Skin epidermis (tissue), 12 donors: Measurements from ENCODE around the gene IQGAP3.
A peak's percentile ranks its signal among the peaks of the same experiment; 100 is the strongest.

ENCODE experiments used
- H3K27ac ChIP-seq, 21 experiments: fragments of 200-600 bp; sonication (generic) in 11 of 21; one replicate each; pipeline ENCODE4 v1.5.0; 2020; ENCODE audit warnings: mild to moderate bottlenecking in 3 of 21, inconsistent platforms in 2 of 21, moderate library complexity in 2 of 21
- H3K4me3 ChIP-seq, 7 experiments: fragments of 200-600 bp; sonication (generic) in 2 of 7; one replicate each; pipeline ENCODE4 v1.5.0; 2020; ENCODE audit warnings: inconsistent platforms in 2 of 7, mild to moderate bottlenecking in 2 of 7, moderate library complexity in 1 of 7

The IQGAP3 gene

DNA sequence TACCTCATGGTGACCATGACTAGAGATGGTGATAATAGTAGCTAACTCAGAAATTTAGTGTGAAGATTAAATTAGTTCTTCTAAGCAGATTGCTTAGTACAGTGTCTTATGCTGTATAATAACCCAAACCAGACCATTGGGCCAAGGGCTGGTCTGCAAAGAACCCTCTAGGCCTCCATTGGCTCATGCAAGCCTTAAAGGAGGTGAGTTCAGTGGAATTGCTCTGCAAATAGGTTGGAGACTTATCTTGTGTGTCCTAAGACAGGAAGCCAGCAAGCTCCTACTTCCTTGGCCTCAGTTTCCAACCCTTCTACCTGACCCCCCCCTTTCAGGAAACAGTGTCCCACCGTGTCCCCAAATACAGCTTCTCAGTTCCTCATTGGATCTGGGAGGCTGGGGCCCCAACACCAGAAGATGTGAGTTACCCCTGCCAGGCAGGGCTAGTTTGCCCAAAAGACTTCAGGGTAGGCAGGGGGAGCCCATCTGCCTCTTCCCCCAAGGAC, 69.9 kb downstream of the IQGAP3 start:
- Histone ChIP-seq H3K27ac (peak overlapping the region in 20 of 21 experiments; percentile 98 to 100 (median 100)), H3K4me3 (no peak overlapping the region)

DNA sequence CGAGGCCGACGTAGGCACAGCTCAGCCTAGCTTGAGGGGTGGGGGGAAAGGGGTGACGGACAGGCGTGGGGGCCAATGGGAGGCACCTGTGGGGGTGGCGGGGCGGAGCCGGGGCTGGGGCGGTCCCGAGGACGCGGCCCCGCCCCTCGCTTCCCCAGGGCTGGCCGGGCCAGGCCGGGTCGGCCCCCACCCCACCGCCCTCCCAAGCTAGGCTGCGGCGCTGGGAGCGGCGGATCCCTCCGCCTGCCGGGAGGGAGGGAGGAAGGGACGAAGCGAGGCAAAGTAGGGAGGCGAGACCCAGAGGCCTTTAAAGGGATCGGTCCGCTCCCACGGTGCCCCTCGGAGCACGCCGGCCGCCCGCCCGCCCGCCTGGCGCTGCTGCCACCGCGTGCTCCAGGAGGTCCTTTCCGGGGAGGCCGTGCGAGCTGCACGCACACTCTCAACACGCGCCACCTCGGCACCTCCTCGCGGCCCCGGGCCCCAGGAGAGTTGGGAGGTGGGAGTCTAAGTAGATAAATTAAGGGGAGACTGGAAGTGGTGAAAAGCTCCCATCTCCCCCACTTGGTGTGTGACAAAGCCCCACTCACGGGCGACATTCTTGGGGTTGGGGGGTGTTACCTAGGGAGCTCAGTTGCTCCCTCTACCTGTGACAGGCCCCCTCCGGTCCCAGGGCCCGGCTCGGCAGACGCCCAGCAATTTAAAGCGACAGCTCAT, 71.4 kb downstream of the IQGAP3 start:
- H3K27ac ChIP-seq, result peak overlapping the region; percentile 95 to 100 (median 99)
- peak overlapping the region; percentile 68 to 98 (median 97) for H3K4me3 ChIP-seq

DNA sequence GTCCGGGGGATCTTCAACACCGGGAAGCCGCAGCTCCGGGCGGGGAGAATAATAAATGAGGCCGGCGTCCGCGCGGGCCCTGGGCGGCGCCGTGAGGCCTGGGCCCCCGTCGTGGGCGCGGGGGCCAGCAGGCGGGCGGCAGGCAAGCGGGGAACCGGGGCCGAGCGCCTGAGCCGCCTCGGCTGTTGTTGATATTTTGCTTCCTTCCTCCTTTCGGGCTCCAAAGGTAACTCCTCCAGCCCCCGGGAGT, 71.9 kb downstream of the IQGAP3 start, which contains the start of gene MEF2D:
Gene MEF2D (minus strand): TSS at position 233 of the 250 bp plus-strand sequence. CDS start 17,483 bp downstream, outside the sequence.
- peak within 1 kb of the TSS; percentile 68 to 98 (median 97) for H3K4me3 ChIP-seq
- peak within 1 kb of the TSS; percentile 95 to 100 (median 99) for H3K27ac ChIP-seq

DNA sequence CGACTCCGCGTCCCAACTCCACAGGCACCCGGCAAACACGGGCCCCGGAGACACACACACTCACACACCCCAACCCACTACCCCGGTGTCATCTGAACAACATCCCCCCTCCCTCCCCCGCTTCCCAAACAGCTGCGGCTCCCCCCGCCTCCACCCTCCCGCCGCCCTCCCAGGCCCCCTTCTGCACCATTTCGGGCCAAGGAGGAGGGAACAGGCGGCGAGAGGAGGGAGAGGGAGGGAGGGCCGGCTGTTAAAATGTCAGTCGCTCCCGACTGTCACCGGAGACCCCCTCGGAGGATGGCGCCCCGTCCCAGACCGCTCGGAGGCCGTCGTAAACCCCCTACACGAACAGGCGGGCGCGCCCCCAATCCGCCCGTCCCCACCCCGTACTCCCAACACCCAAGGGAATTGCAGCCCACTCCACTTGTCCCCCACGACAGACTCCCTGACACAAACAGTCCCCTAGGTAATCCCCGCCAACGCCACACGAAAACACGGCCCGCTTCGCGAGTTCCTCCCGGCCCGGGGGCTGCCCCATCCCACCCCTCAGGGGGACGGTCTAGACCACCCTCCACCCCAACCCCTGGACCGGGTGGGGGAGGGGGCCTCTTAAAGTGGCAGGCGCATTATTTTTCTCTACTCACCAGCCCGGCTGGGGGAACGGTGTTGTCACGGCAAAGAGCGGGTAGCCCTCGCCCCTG, 72.4 kb downstream of the IQGAP3 start:
- peak overlapping the region; percentile 93 to 100 (median 99) for H3K27ac ChIP-seq
- peak overlapping the region; percentile 68 to 98 (median 97) for H3K4me3 ChIP-seq

DNA sequence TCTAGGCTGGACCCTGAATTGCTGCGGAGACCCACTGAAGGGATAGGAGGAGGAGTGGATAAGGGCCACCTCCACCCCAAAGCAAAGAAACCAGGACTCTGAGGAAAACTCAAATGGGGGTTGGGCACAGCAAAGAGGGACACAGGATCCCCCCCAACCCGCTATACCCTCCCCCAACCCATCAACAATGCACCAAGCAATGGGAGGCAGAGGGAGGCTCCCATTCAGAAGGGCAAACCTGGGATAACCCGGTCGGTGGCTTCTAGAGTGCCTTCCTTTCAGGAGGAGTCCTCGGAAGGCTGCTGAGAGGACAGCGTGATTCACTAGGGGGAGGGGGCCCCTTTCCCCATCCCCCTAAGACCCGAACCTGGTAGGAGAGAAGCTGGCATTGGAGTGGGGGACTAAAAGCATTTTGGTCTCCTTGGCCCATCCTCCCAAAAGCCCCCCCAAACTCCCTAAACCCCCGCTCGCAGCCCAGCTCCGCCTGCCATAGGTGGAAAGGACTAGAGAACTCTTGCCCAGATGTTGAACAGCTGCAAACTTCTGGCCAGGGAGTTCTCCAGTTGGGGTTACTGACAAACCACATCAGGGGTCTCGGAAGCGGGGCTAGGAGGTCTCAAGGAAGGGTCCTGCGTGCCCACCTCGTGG, 73.0 kb downstream of the IQGAP3 start:
- H3K4me3 ChIP-seq, result peak overlapping the region; percentile 68 to 98 (median 97)
- peak overlapping the region in 20 of 21 experiments; percentile 96 to 100 (median 100) for H3K27ac ChIP-seq

DNA sequence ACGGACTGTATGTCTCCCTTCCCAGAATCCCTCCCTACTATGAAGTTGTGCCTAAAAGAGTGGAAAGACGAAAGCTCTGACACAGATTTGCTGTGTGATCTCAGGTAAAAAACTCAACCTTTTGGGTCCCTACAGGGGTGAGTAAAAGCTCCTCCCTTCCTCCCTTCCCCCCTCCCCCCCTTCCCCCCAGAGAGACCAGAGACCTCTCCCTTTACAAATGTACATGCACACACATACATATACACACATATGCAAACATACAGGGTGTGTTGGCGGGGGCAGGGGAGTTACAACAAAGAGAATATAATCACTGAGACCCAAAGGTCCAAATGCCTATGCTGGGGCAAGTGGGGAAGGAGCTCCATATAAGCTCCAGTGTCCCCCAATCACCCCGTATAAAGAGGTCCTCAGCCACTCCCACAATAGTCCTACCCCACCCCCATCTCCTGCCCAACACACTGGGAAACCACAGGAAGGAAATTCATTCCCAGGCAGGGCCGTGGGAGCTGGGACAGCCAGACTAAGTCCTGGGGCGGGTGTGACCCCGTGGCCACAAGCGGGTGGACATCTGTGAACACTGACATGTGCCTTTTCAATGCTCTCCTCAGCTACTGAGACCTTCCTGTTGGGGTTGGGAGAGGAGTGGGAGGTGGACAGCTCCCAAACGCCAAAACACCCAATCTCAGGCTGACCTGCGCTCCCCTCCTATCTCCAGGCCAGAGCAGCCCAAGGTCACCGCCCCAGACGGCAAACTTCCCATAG, 73.8 kb downstream of the IQGAP3 start:
- H3K4me3 ChIP-seq, result peak overlapping the region; percentile 68 to 98 (median 97)
- H3K27ac ChIP-seq, result peak overlapping the region in 19 of 21 experiments; percentile 96 to 100 (median 100)

DNA sequence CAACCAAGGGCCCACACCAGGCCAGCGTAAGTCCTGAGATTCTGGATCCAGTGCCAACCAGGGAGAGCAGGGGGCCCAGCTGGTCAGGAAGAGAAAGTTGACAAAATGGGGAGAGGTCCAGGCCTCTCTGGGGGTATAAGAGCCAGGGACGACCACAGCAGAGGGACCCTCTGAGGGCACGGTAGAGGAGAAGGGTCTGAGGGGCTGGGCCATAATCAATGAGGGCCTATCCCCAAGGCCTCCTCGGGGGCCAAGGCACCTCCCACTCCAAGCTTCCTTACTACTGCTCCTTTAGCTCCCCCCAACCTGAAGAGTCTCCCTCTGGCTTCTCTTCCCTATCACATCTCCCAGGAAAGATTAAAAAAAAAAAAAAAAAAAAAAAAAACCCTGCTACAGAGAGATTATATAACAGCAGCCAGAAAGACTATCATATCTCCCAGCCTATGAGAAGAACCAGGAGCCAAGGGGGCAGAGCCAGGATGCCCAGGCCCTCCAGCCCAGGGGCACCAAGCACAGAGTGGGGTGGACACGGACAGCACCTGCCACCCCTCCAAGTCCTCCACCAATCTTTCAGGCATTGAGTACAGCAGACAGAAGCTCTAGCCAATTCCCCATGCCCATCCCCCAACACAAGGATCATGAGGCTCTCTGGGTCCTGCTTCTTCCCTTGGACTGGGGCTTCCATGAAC, 74.5 kb downstream of the IQGAP3 start:
- peak overlapping the region in 13 of 21 experiments; percentile 11 to 100 (median 99) for H3K27ac ChIP-seq
- H3K4me3 ChIP-seq, result peak overlapping the region in 6 of 7 experiments; percentile 68 to 98 (median 98)

DNA sequence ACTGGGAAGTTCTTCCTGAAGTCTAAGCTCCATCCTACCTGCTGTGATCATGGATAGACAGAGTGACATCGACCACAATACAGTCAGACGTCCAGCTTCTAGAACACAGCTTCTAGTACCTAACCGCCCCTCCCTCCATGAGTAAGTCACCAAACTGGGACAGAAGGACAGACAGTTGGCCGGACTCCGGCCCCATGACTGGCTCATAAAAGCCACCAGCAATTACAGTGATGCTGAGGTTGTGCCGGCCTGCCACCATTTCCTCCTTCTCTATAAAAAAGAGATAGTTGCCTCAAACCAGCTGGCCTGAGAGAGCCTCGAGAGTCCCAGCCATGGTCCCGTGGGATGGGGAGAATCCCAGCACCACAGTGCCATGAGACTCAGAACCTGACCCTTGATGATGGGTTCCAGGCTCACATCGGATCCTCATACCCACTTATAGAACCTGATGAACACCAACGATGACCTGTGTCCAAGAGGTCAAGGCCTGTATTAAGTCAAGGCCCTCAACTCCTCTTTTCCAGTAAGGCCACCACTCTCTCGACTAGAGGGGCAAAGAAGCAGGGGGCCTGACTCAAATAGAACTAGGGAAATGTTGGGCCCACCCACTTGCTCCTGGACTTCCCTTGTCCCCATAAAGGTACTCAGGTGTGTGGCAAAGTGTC, 75.2 kb downstream of the IQGAP3 start:
- peak overlapping the region in 13 of 21 experiments; percentile 1 to 100 (median 41) for H3K27ac ChIP-seq

DNA sequence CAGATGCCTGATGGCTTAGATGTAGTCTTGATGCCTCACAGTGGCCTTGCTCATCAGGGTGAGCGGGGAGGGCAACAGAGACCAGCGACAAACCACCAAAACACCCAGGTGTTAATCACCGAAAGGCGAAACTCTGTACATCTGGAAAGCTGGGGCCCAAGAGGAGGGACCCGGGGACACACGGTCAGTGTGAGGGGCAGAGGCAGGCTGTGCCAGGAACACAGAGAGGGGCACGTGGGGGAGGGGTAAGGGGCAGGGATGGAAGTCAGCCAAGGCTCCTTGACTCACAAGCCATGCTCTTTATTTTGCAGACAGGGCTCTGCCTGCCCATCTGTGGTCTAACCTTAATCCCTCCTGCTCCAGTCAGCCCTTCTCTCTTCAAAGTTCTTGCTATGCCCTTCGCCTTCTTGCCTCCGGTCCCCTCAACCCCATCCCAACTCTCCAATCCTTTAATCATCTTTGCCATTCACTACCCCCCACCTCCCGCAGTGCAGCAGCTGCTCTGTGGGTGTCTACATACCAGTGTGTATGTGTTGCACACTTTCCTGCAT, 76.1 kb downstream of the IQGAP3 start:
- no peak overlapping the region for H3K4me3 ChIP-seq

More for the DNA sequence above, 75.2 kb downstream of the IQGAP3 start:
- H3K4me3 ChIP-seq, result no peak overlapping the region

DNA sequence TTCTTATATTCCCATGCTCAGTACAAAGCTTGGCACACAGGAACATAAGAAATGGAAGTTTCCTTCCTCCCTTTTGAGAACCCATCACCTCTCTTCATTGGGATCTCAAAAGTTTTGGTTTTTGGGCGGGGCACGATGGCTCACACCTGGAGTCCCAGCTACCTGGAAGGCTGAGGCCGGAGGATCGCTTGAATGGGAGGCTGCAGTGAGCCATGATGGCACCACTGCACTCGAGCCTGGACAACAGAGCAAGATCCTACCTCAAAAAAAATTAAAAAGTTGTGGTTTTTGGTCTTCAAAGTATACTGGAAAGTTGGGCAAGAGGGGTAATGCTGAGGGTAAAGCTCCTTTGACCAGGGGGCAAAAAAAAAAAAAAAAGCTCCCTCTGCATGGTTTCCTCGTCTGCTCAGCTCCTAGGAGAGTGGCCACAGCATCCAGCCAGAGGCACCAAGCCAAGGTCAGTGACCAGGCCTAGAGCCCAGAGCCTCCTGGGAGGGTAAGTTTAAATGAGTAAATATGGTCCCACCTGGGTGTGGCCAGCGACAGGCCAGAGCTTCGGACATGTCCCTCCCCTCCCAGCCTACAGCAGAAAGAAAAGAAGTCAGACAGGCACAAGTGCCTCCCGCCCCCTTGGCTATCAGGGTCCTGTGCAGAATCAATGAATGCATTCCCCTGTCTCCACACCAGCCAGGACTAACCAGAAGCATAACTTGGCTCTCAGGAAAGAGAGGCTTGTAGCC, 76.8 kb downstream of the IQGAP3 start:
- peak overlapping the region in 7 of 21 experiments; percentile 4 to 100 (median 20) for H3K27ac ChIP-seq
- H3K4me3 ChIP-seq, result no peak overlapping the region

More for the DNA sequence above, 76.1 kb downstream of the IQGAP3 start:
- H3K27ac ChIP-seq, result peak overlapping the region in 10 of 21 experiments; percentile 1 to 100 (median 30)

DNA sequence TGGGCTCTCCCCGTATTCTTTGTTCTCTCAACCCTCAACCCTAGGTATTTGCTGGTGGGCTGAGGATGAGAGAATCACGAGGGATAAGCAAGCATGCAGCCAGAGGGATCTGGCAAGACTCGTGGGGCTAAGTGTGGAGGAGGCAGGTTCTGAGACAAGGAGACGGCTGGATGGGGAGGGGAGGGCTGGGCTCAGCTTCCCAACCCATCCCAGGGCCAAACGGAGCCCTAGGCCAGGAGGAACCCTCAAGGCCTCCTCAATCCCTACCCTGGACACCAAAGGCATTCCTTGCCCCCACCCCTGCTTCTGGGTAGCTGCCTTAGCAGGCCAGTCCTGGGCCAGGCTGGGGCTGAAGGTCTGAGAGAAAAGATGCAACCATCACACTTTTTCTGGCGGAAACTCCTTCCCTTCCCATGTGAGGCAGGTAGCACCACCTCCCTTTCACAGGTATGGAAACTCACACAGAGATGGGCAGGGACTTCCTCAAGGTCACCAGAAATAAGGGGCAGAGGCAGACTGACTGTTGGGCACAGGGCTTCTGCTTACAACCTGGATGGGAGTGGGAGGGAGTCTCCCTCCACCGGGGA, 78.0 kb downstream of the IQGAP3 start:
- no peak overlapping the region for H3K4me3 ChIP-seq
- H3K27ac ChIP-seq, result peak overlapping the region in 9 of 21 experiments; percentile 7 to 77 (median 42)

DNA sequence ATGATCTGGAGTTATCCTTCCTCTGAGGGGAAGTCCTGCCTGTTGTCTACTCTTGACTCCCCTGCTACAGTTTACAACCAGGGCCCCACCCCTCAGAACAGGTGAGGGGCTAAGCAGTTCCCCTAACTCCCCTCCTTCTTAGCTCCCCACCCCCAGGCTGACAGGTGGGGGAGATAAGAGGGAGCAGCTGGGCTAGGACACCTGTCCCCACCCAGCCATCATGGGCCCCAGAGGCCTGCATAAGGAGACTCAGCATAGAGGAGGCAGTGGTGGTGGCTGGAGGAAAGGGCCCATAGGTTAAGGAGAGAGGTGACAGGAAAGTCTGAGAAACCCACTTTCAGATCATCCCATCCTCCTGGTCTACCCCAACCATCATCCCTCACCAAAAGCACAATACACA, 78.6 kb downstream of the IQGAP3 start:
- Histone ChIP-seq H3K4me3 (no peak overlapping the region), H3K27ac (peak overlapping the region in 11 of 21 experiments; percentile 7 to 77 (median 44))

DNA sequence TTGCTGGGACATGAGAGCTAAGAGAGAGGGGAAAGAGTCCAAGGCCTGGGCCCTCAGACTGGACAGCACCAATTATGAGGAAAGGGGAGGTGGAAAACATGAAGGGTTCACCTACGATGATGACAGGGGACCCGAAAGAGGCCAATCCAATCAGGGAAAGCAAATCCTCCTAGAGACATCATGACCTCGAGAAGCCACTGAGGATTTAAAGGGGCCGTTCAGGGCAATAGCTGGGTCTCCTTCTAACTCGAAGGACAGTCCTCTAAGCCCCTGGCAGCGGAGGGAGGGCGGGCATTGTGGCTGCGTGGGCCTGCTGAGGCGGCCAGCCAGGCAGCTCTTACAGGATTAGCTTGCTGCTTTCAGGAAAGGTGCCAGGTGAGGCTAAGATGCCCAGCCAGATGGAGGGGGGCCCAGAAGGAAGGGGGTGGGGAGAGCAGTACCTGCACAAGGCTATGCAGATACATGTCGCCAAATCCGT, 79.2 kb downstream of the IQGAP3 start:
- Histone ChIP-seq H3K27ac (peak overlapping the region in 17 of 21 experiments; percentile 4 to 84 (median 50)), H3K4me3 (no peak overlapping the region)

DNA sequence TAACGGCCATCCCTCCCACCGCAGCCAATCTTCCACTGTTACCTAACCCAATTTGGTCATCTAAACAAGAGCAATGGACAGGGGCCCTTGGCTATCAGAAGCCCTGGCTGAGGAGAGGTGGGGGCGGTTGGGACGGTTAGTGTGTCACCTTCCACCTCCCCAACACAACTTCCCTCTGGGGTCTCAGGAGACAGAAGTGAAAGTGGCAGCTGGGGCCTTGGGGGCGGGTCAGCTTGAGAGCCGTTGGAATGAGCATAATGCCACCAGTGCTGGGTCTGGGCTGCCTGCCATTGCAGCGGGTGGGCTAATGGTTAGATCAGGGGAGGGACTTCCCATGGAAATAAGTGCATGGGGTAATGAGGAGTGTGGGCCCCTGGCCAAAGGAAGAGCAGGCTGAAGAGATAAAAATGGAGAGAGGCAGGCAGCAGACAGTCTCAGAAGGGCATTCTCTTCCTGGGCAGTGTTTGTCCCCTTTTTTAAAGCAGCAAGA, 79.7 kb downstream of the IQGAP3 start:
- H3K27ac ChIP-seq, result peak overlapping the region in 17 of 21 experiments; percentile 5 to 84 (median 50)
- H3K4me3 ChIP-seq, result no peak overlapping the region

DNA sequence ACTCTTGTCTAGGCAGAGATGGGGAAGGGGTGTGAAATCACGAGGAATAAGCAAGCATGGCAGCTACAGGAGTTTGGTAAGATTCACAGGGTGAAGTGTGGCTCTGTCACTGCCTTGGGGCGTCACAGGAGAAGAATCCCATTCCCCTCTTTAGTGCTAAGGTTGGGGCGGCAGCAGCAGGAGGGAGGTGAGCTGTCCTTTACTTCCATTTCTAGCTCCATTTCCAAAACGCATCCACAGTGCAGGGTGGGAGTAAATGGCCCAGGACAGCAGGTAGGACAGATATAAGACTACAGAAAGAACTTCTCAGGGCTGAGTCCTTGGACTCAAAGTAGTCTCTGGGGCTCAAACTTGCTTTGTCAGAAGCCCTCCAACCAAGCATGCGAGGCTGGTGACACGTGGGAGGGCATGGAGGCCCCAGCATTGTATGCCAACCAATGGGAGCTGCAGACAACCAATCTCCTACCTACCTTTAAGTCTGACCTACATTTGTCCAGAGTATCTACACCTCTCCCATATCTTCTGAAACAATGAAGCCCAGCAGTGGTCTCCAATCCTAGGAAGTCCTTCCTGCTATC, 80.3 kb downstream of the IQGAP3 start:
- Histone ChIP-seq H3K4me3 (no peak overlapping the region), H3K27ac (peak overlapping the region in 14 of 21 experiments; percentile 12 to 84 (median 56))
